Measurements from ENCODE around the gene ATP6V1G1.
"Not testable (repeated sequence)": the region's sequence is repeated elsewhere in the genome, so short reads cannot be mapped to it uniquely, and the experiment has no call there.

The ATP6V1G1 gene

GRCh38 chr9:114580609-114581193 lies 6.9 kb upstream of the ATP6V1G1 start:
- no peak for DNase-seq

- DNase-seq, result no peak
These were observed 4.0 kb upstream of the ATP6V1G1 start for GRCh38 chr9:114583371-114584155.

GRCh38 chr9:114588210-114588609 lies 641 bp downstream of the ATP6V1G1 start:
- no peak for DNase-seq

- no peak for DNase-seq
These were observed 1.3 kb downstream of the ATP6V1G1 start for GRCh38 chr9:114588651-114589526.

GRCh38 chr9:114590328-114590727 lies 2.8 kb downstream of the ATP6V1G1 start:
- DNase-seq, result no peak

GRCh38 chr9:114591291-114591787 lies 3.8 kb downstream of the ATP6V1G1 start:
- DNase-seq, result no peak

GRCh38 chr9:114591849-114592248 lies 4.3 kb downstream of the ATP6V1G1 start:
- no peak for DNase-seq

- peak; percentile 10 for DNase-seq
These were observed 4.8 kb downstream of the ATP6V1G1 start for GRCh38 chr9:114592356-114592755.

GRCh38 chr9:114594136-114594535 lies 6.6 kb downstream of the ATP6V1G1 start:
- no peak for DNase-seq

GRCh38 chr9:114600502-114601248 lies 13.1 kb downstream of the ATP6V1G1 start:
- DNase-seq, result not testable (repeated sequence)

- not testable (repeated sequence) for DNase-seq
These were observed 14.2 kb downstream of the ATP6V1G1 start for GRCh38 chr9:114601787-114602186.

GRCh38 chr9:114602620-114603019 lies 15.1 kb downstream of the ATP6V1G1 start:
- no peak for DNase-seq

GRCh38 chr9:114603248-114603647 lies 15.7 kb downstream of the ATP6V1G1 start:
- DNase-seq, result no peak

GRCh38 chr9:114604989-114605388 lies 17.4 kb downstream of the ATP6V1G1 start:
- DNase-seq, result no peak

GRCh38 chr9:114606068-114606467 lies 18.5 kb downstream of the ATP6V1G1 start:
- DNase-seq, result peak; percentile 28

GRCh38 chr9:114606597-114607207 lies 19.1 kb downstream of the ATP6V1G1 start:
- peak; percentile 90 for DNase-seq

- DNase-seq, result no peak
These were observed 20.3 kb downstream of the ATP6V1G1 start for GRCh38 chr9:114607671-114608524.

GRCh38 chr9:114608525-114608796 lies 20.9 kb downstream of the ATP6V1G1 start:
- DNase-seq, result no peak

GRCh38 chr9:114611516-114612271 lies 24.1 kb downstream of the ATP6V1G1 start:
- DNase-seq, result peak; percentile 84

- no peak for DNase-seq
These were observed 24.8 kb downstream of the ATP6V1G1 start for GRCh38 chr9:114612272-114612923.

Data from fibroblast of upper back skin (primary cell).